Suprapubic skin (tissue), 4 donors: ENCODE results near the gene IL31. TPM values are rescaled to one million over a fixed set of nuclear protein-coding genes. Genes with fewer than 3 reads are reported as not detected.
"Not testable (repeated sequence)": the region's sequence is repeated elsewhere in the genome, so short reads cannot be mapped to it uniquely, and the experiment has no call there.

Experiments
- DNase-seq, 2 donors: peaks; one replicate each; pipeline ENCODE4 v3.0.0-alpha.2; 2019; ENCODE audit warnings: low spot score in 2 of 2
- H3K27ac ChIP-seq: fragments of 200-600 bp; sonication (generic); one replicate; pipeline ENCODE4 v1.5.1; 2019
- H3K27me3 ChIP-seq: fragments of 200-600 bp; sonication (generic); one replicate; pipeline ENCODE4 v1.5.1; 2019
- H3K36me3 ChIP-seq: fragments of 200-600 bp; sonication (generic); one replicate; pipeline ENCODE4 v1.5.1; 2019
- H3K4me1 ChIP-seq: fragments of 200-600 bp; sonication (generic); one replicate; pipeline ENCODE4 v1.5.1; 2019
- H3K4me3 ChIP-seq: fragments of 200-600 bp; sonication (generic); one replicate; pipeline ENCODE4 v1.5.1; 2019; ENCODE audit warnings: mild to moderate bottlenecking
- H3K9me3 ChIP-seq: fragments of 200-600 bp; sonication (generic); one replicate; pipeline ENCODE4 v1.5.1; 2019
- EP300 ChIP-seq: sonication (generic); formaldehyde crosslinking; IDR thresholded peaks from one replicate; pipeline ENCODE4 v1.6.1; 2017; ENCODE audit warnings: antibody characterized with exemption
- POLR2A ChIP-seq, 2 donors: fragments of 450-650 bp; IDR thresholded peaks; one replicate each; pipeline ENCODE4 v1.6.1; 2017; ENCODE audit warnings: antibody characterized with exemption in 2 of 2, mild to moderate bottlenecking in 2 of 2, moderate library complexity in 2 of 2
- POLR2AphosphoS5 ChIP-seq, 3 donors: sonication (generic); formaldehyde crosslinking; IDR thresholded peaks; one replicate each; pipeline ENCODE4 v1.6.1; 2017; ENCODE audit warnings: antibody characterized with exemption in 3 of 3
- WGBS: methylation state at CpG from one replicate; pipeline ENCODE4 v1.1.5; 2018; 5-methylcytosine and 5-hydroxymethylcytosine counted together
- total RNA-seq, 4 donors: library from RNA; depleted of rRNA; stranded (reverse); fragments of >200 nt; gene quantifications; one replicate each; pipeline ENCODE4 v1.1.0, GENCODE V29; 2016
- TF ChIP-seq, protein P1 (sequence below), 2 donors: fragments of 200-600 bp in 1 of 2; fragments of 450-650 bp in 1 of 2; sonication (generic) in 1 of 2; IDR thresholded peaks; one replicate each; pipeline ENCODE4 v1.5.1; 2016 to 2019; ENCODE audit warnings: antibody characterized with exemption in 2 of 2, mild to moderate bottlenecking in 1 of 2, moderate library complexity in 1 of 2

Gene IL31
- total RNA-seq, 4 donors from 2014 or later: not detected

DNA sequence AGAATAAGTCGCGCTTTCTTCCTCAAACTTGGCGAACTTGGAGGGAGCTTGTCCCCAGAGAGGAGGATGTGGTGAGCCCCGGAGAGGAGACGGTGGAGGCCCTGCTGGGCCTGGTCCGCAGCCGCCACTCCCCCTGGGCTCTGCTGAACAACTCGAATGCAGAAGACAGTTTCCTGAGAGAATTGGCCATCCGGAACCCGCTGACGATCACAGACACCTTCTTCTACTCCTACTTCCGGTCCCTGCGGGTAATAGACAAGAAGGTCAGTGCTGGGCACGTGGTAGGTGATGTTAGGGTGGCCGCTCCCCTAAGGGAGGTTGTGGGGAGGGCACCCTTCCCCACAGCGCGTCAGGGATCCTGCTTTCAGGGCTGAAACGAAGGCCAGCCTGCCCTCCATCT is 10.5 kb upstream of the IL31 start:
- WGBS: 84% methylated on average over 16 of the region's 18 CpGs
- Histone ChIP-seq H3K4me3 (no peak overlapping the region), H3K9me3 (no peaks in the 10 kb centered on the region), H3K4me1 (peaks cover 10% of the 10 kb centered on the region), H3K36me3 (no peaks in the 10 kb centered on the region), H3K27me3 (peaks cover 7% of the 10 kb centered on the region), H3K27ac (no peak overlapping the region)
- DNase-seq: no peak
- no peak for TF ChIP-seq EP300
- TF ChIP-seq, protein P1, sequence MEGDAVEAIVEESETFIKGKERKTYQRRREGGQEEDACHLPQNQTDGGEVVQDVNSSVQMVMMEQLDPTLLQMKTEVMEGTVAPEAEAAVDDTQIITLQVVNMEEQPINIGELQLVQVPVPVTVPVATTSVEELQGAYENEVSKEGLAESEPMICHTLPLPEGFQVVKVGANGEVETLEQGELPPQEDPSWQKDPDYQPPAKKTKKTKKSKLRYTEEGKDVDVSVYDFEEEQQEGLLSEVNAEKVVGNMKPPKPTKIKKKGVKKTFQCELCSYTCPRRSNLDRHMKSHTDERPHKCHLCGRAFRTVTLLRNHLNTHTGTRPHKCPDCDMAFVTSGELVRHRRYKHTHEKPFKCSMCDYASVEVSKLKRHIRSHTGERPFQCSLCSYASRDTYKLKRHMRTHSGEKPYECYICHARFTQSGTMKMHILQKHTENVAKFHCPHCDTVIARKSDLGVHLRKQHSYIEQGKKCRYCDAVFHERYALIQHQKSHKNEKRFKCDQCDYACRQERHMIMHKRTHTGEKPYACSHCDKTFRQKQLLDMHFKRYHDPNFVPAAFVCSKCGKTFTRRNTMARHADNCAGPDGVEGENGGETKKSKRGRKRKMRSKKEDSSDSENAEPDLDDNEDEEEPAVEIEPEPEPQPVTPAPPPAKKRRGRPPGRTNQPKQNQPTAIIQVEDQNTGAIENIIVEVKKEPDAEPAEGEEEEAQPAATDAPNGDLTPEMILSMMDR (IDR thresholded peaks at IDR 0.05): no peak
- no peak for TF ChIP-seq POLR2AphosphoS5 (IDR thresholded peaks at IDR 0.05)
- no peak for TF ChIP-seq POLR2A (IDR thresholded peaks at IDR 0.05)

GRCh38 chr12:122183588-122183940 is 9.5 kb upstream of the IL31 start:
- no peaks in the 10 kb centered on the region for H3K9me3 ChIP-seq
- H3K4me1 ChIP-seq: peaks cover 10% of the 10 kb centered on the region
- peak overlapping the region; percentile 54 for H3K4me3 ChIP-seq
- no peak for DNase-seq
- WGBS: 87% methylated on average over 8 of the region's 10 CpGs
- H3K27me3 ChIP-seq: peaks cover 4% of the 10 kb centered on the region
- no peaks in the 10 kb centered on the region for H3K36me3 ChIP-seq
- H3K27ac ChIP-seq: no peak overlapping the region
- TF ChIP-seq EP300 (no peak), POLR2A (IDR thresholded peaks at IDR 0.05) (no peak), POLR2AphosphoS5 (IDR thresholded peaks at IDR 0.05) (no peak)
- TF ChIP-seq, protein P1 (IDR thresholded peaks at IDR 0.05): no peak

- DNase-seq: no peak
- peak within 1 kb of the TSS; percentile 54 for H3K4me3 ChIP-seq
- H3K27me3 ChIP-seq: peaks cover 4% of the 10 kb centered on the region
- H3K27ac ChIP-seq: no peak within 1 kb of the TSS
- no peaks in the 10 kb centered on the region for H3K9me3 ChIP-seq
- WGBS: 2% methylated on average over 20 of the region's 63 CpGs
- H3K36me3 ChIP-seq: no peaks in the 10 kb centered on the region
- H3K4me1 ChIP-seq: peaks cover 10% of the 10 kb centered on the region
- TF ChIP-seq POLR2AphosphoS5 (IDR thresholded peaks at IDR 0.05): no peak
- TF ChIP-seq EP300: no peak
- TF ChIP-seq POLR2A (IDR thresholded peaks at IDR 0.05): no peak
Observed at GRCh38 chr12:122182887-122183587, 9.0 kb upstream of the IL31 start, which contains the start of gene LRRC43. Gene LRRC43 (plus strand): TSS chr12:122183123. CDS start chr12:122183145, 22 bp downstream.

GRCh38 chr12:122176473-122176872 is 2.5 kb upstream of the IL31 start:
- not testable (repeated sequence) for H3K9me3 ChIP-seq, H3K4me3 ChIP-seq, DNase-seq, H3K4me1 ChIP-seq, H3K27me3 ChIP-seq, H3K36me3 ChIP-seq, H3K27ac ChIP-seq
- WGBS: 85% methylated on average over 4 of the region's 4 CpGs

GRCh38 chr12:122172262-122172939 is 1.6 kb downstream of the IL31 start:
- TF ChIP-seq, protein P1 (IDR thresholded peaks at IDR 0.05): no peak
- TF ChIP-seq POLR2AphosphoS5 (IDR thresholded peaks at IDR 0.05): no peak
- no peak for TF ChIP-seq EP300
- no peak for TF ChIP-seq POLR2A (IDR thresholded peaks at IDR 0.05)
- Histone ChIP-seq H3K4me3 (no peak overlapping the region), H3K27ac (no peak overlapping the region), H3K27me3 (no peaks in the 10 kb centered on the region), H3K36me3 (no peaks in the 10 kb centered on the region), H3K9me3 (no peaks in the 10 kb centered on the region), H3K4me1 (no peaks in the 10 kb centered on the region)
- 69% methylated on average over 11 of the region's 17 CpGs for WGBS
- no peak for DNase-seq

- Histone ChIP-seq H3K36me3 (no peaks in the 10 kb centered on the region), H3K27me3 (no peaks in the 10 kb centered on the region), H3K4me3 (no peak overlapping the region), H3K9me3 (no peaks in the 10 kb centered on the region), H3K4me1 (no peaks in the 10 kb centered on the region), H3K27ac (no peak overlapping the region)
- WGBS: 97% methylated on average over 5 of the region's 5 CpGs
- no peak for DNase-seq
- TF ChIP-seq, protein P1 (IDR thresholded peaks at IDR 0.05): no peak
- TF ChIP-seq POLR2AphosphoS5 (IDR thresholded peaks at IDR 0.05) (no peak), POLR2A (IDR thresholded peaks at IDR 0.05) (no peak), EP300 (no peak)
Observed at GRCh38 chr12:122171399-122171798, 2.6 kb downstream of the IL31 start.
